ENCODE results near the gene STK32B.
A peak's percentile ranks its signal among the peaks of the same experiment; 100 is the strongest.
"Not testable (repeated sequence)": the region's sequence is repeated elsewhere in the genome, so short reads cannot be mapped to it uniquely, and the experiment has no call there.

The STK32B gene

DNA sequence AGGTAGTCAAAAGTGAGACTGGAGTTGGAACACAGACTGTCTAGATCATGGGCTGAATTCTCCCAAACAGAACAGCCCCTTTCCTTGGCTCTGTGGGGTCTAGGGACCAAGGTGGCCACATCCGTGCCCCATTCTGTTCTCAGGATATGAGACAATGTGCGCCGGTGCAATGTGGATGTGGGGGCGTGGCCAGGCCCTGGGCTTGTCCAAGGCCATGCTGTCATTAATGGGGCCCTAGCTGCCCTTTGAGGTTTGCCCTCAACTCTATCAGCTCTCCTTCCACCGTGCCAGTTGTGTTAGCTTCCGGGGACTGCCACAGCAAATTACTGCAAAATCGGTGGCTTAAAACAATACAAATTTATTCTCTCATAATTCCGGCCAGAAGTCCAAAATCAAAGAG lies 344.5 kb downstream of the STK32B start:
- no peak for DNase-seq (ENCODE audit: low spot score)

DNA sequence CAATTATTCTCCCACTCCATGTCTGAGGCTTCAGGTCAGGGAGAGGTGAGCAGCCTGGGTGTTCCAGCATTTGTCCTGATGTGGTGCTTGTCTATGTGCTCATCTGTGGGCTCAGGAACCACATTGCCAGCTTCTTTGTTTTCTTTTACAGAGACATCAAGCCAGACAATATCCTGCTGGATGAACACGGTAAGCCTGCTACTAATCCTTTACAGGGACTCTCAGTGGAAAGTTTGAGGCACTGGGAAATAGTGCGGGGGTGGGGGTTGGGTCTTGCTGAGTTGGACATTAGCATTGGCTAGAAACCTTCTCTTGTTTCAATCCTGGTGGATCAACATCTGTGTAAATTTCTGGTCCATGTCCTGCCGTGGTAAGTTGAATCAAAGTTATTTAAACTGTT lies 346.8 kb downstream of the STK32B start:
- DNase-seq (ENCODE audit: low spot score) = no peak

DNA sequence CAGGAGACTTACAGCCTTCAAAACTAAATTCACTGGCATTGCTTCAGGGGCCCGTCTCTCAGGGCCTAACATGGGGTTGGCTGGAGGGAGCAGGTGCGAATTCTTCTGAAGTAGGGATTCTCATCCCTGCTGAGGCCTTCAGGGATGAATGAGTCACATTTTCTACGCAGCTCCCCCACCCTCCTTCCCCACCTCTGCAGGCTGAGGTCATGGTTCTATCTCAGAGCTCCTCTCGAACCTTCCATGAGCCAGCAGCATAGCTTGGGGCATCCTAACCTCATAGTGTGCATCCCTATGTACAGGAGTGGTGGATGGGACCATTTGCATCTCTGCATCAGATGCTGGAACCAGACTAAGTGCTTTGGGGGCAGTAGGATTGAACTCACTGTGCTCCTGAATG lies 347.8 kb downstream of the STK32B start:
- DNase-seq (ENCODE audit: low spot score) = no peak

DNA sequence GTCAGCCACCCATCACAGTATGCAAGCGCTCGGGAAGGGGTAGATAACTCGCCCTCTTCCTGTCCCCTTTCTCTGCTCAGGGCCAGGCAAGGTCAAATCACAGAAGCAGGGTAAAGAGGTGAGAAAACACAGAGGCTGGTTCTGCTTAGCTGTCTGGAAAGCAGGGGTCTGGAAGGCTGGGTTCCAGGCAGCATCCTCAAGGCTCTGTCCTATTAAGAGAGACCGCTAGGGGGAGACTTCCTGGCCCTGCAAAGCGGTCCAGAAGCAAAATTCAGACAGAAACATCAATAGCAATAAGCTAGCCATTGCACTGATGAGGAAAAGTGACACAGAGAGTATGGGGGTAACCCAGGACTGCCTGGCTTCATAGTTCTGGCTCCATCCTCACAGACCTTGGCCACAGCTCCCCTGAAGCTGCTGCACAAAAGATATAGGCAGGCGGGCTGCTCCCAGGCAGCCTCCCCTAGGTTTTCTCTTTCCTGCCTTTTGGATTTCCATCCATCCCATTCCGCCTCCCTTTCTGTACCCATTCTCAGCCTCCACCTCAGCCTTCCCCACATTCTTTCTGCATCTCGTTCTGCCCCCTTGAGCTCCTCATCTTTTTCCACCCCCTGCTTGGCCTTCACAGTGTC lies 348.6 kb downstream of the STK32B start:
- DNase-seq (ENCODE audit: low spot score) = peak; percentile 80

- DNase-seq (ENCODE audit: low spot score) = no peak
Observed at GRCh38 chr4:5403746-5404497, 352.6 kb downstream of the STK32B start.

DNA sequence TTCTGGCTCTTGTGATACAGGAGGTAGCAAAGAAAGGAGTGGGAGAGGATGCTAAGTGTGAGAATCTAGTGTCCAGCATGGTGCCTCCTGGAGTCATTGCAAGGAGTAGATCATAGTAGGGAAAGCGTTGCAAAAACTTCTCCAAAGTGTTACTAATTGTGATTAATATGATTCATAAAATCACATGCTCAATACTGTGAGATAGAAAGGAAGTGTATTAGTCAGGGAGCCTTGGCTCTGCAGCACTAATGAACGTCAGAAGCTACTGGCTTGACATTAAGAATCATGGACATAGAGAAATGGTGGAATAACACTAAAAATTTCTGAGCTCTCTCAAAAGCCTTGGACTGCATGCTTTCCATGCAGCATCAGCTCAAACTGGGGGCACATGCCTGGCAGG lies 358.0 kb downstream of the STK32B start:
- DNase-seq (ENCODE audit: low spot score) = no peak

- no peak for DNase-seq (ENCODE audit: low spot score)
Observed at GRCh38 chr4:5409972-5410618, 358.8 kb downstream of the STK32B start.

DNA sequence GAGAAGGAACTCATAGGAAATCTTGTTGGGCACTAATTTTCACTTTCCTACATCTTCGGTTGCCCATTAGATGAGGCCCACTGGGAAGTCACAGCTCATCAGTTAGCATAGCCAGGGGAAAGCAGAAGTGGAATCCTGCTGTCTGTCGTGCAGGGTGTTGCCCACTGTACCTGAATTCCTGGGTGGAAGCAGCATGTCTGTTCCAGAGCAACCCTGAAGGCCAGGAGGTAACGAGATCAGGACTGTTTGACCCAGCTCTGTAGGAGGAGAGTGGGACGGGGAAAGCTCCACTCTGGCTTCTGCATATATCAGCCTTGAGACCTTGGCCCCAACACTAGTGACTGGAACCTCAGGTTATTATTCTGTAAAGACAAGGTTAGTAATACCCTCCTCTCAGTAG lies 361.0 kb downstream of the STK32B start:
- no peak for DNase-seq (ENCODE audit: low spot score)

GRCh38 chr4:5412751-5413150 lies 361.5 kb downstream of the STK32B start:
- DNase-seq (ENCODE audit: low spot score) = no peak

DNA sequence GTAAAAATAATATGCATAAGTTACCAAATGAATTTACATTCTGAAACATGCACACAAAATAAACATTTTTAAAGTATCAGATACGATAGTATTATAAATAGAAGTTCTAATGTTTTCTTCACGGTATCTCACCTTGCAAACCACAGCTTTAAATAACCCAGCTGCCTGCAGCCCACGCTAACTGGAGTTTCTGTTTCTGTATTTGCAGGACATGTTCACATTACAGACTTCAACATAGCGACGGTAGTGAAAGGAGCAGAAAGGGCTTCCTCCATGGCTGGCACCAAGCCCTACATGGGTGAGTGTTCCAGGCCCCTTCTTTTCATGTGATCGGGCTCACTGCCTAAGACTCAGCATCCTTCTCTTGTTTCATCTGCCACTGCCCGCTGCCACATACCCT lies 365.4 kb downstream of the STK32B start:
- DNase-seq (ENCODE audit: low spot score) = no peak

DNA sequence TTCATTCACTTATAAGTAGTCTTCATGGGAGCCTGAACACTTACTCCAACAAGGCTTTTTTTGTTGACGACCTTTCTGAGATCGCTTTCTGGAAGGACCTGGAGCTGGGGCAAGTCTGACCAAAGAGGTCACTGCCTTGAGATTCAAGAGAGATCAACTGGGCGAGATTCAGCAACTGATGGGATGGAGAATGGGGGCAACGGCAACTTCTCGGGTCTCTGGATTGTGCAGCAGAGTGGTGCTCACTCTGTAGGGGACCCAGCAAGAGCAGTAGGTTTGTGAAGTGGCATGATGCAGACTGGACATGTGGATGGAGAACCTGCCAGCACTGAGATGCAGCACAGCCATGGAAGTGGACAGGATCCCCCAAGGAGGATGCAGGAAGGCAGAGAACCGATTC lies 369.0 kb downstream of the STK32B start:
- DNase-seq (ENCODE audit: low spot score) = no peak

DNA sequence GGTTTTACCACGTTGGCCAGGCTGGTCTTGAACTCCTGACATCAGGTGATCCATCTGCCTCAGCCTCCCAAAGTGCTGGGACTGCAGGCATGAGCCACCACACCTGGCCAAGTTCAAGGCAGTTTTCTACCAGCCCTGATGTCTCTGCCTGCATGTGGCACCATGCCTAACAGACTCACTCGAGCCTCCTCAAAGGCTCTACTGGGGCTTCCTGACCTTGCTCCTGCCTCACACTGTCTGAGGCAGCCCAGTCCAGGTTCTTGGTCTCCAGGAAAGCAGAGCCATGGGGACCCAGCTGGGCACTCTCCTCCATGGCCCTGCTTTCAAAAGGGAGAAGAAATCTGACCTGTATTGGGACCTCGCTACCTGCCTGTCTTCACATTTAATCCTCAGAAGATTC lies 370.1 kb downstream of the STK32B start:
- DNase-seq (ENCODE audit: low spot score) = no peak

- DNase-seq (ENCODE audit: low spot score) = no peak
Observed at GRCh38 chr4:5422195-5422594, 370.9 kb downstream of the STK32B start.

DNA sequence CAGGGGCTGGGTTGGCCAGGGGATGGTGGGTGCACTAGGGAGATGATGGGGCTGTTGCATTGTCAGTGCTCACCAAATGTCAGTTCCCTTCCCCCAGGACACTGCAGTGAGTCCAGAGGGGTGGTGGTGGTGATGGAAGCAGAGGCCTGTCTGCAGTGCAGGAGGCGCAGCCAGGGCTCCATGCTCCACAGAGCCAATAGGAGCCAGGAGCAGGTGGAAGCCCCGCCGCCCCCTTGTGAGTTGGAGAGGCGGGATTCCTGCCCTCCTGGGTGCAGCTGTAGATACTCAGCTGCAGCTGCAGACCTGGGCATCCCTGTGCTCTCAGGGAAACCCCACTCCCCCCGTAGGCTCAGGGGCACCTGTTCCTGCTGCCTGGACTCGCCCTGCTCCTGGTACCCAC lies 372.4 kb downstream of the STK32B start:
- no peak for DNase-seq (ENCODE audit: low spot score)

DNA sequence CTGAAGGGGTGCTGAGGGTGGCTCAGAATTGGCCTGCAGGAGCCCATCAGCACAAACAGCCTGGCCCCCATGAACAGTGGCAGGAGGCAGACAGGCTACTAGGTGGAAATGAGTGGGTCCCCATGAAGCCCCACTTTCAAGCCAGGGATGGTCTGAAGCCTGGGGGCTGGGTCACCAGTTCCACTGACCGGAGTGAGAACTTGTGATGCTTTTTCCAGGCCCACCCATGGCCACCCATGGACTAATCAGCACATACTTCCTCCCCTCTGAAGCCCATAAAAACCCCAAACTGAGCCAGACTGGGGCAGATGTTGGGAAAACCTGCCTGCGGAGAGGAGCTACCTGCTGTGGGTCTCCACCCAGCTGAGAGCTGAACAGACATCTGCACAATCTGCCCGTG lies 372.9 kb downstream of the STK32B start:
- DNase-seq (ENCODE audit: low spot score) = no peak

- DNase-seq (ENCODE audit: low spot score) = no peak
Observed at GRCh38 chr4:5424901-5425300, 373.6 kb downstream of the STK32B start.

DNA sequence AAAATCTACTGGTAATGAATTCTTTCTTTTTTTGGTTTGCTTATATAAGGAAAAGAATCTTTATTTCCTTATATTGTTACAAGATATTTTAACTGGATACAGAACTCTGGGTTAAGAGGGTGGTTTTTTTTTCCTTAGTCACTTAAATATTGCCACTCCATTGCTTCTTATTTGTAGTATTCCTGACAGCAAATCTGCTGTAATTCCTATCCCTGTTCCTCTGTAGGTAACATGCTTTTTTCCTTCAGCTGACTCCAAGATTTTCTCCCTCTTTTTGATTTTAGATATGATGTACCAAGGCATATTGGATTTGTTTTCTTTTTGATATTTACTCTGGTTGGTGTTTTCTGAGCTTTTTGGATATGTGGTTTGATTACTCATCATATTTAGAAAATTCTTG lies 378.5 kb downstream of the STK32B start:
- no peak for DNase-seq (ENCODE audit: low spot score)

GRCh38 chr4:5433196-5433595 lies 381.9 kb downstream of the STK32B start:
- DNase-seq (ENCODE audit: low spot score) = no peak

DNA sequence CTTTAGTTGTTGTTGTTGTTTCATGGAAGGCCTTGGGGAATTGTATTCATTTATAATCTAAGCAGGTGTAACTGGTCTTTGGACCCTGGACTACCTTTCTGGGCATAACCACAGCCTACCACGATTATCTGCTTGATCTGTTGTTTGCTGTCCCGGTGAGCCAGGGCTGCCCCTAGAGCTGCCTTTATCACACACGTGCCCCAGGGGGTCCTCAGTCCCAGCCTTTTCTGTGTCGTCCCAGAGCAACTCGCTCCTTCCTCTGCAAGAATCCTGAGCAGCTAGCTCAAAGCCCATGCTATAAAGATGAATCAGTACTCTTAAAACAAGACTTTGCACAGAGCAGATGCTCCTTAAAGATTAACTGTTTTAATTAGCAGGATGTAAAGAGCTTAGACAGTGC lies 383.9 kb downstream of the STK32B start:
- no peak for DNase-seq (ENCODE audit: low spot score)

- no peak for DNase-seq (ENCODE audit: low spot score)
Observed at GRCh38 chr4:5435823-5436222, 384.5 kb downstream of the STK32B start.

DNA sequence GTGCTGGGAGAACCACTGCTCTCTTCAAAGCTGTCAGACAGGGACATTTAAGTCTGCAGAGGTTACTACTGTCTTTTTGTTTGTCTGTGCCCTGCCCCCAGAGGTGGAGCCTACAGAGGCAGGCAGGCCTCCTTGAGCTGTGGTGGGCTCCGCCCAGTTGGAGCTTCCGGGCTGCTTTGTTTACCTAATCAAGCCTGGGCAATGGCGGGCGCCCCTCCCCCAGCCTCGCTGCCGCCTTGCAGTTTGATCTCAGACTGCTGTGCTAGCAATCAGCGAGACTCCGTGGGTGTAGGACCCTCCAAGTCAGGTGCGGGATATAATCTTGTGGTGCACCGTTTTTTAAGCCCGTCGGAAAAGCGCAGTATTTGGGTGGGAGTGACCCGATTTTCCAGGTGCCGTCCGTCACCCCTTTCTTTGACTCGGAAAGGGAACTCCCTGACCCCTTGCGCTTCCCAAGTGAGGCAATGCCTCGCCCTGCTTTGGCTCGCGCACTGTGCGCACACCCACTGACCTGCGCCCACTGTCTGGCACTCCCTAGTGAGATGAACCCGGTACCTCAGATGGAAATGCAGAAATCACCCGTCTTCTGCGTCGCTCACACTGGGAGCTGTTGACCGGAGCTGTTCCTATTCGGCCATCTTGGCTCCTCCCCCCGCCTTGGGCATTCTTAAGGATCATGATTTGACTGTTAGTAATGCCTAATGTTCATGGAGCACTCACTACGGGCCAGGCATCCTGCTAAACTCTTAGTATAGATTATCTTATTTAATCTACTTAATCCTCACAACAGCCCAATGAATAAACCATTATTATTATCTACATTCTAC lies 392.9 kb downstream of the STK32B start:
- DNase-seq (ENCODE audit: low spot score) = not testable (repeated sequence)

DNA sequence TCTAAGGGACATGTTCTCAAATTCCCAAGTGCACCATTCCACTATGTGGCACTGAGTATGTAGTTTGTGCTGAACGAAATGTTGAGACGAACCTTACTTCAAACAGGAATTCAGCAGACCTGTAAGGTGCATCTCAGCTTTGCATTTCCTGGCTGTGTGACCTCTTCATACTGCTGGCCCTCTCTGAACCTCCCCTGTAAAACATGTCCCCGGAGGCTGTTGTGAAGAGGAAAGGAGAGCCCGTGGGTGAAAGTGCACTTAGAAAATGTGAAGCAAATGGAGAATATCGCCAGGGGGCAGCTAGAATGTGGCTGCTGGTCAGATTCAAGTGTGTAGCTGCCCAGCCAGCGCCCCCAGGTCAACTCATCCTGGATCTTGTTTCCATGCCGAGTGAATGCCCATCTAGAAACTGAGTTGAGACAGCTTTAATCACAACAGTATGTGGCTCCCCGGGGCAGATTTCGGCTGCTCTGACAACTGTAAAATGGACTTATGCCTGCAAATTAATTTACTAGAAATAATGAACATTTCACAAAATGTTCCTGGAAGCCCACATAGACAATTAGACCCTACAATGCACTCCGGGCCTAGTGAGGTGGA lies 393.7 kb downstream of the STK32B start:
- DNase-seq (ENCODE audit: low spot score) = no peak

All from iPS-NIHi11 (cell line).